SU-DHL-6 (cell line): Measurements from ENCODE around the gene NOL12.

Source experiments
- H2AFZ ChIP-seq: fragments of 200-600 bp; sonication (generic); 2 replicates; pipeline ENCODE4 v1.6.1; 2014; ENCODE audit warnings: low read depth, mild to moderate bottlenecking, moderate library complexity, mixed read lengths, antibody characterized with exemption, low read length; ENCODE audit not compliant: severe bottlenecking
- H3F3A ChIP-seq: fragments of 200-600 bp; shearing (Covaris generic); 2 replicates; pipeline ENCODE4 v1.6.0; 2016; ENCODE audit warnings: antibody characterized with exemption, mild to moderate bottlenecking; ENCODE audit not compliant: insufficient read depth
- H3K27ac ChIP-seq: fragments of 200-600 bp; sonication (generic); 2 replicates; pipeline ENCODE4 v1.5.1; 2016; ENCODE audit warnings: low read depth, mild to moderate bottlenecking, low read length, moderate library complexity, mixed read lengths
- H3K27me3 ChIP-seq: fragments of 200-600 bp; sonication (generic), shearing (Covaris generic); 2 replicates; pipeline ENCODE4 v1.6.0; 2014; ENCODE audit warnings: mild to moderate bottlenecking, low read length
- H3K36me3 ChIP-seq: fragments of 200-600 bp; sonication (generic); 2 replicates; pipeline ENCODE4 v1.6.1; 2014; ENCODE audit warnings: mild to moderate bottlenecking, low read length, mixed read lengths
- H3K4me2 ChIP-seq: fragments of 300-600, 200-600 bp; shearing (Covaris generic), sonication (generic); 2 replicates; pipeline ENCODE4 v1.6.0; 2014; ENCODE audit warnings: low read length, low read depth, mild to moderate bottlenecking; ENCODE audit not compliant: poor library complexity, severe bottlenecking
- H3K4me3 ChIP-seq: fragments of 200-600 bp; sonication (generic); 2 replicates; pipeline ENCODE4 v1.5.1; 2014; ENCODE audit warnings: antibody characterized with exemption, low read length, mild to moderate bottlenecking, mixed read lengths; ENCODE audit not compliant: insufficient read depth, poor library complexity, severe bottlenecking
- H3K79me2 ChIP-seq: fragments of 200-600 bp; sonication (generic); 2 replicates; pipeline ENCODE4 v1.6.1; 2014; ENCODE audit warnings: mild to moderate bottlenecking, low read length, moderate library complexity; ENCODE audit not compliant: insufficient read depth
- H3K9ac ChIP-seq: fragments of 200-600 bp; sonication (generic); 2 replicates; pipeline ENCODE4 v1.7.0; 2014; ENCODE audit warnings: mild to moderate bottlenecking, low read length
- H3K9me2 ChIP-seq: fragments of 200-600 bp; sonication (generic); replicated peaks from 2 replicates; pipeline ENCODE4 v1.6.1; 2014; ENCODE audit warnings: low read length; ENCODE audit not compliant: insufficient read depth
- H3K9me3 ChIP-seq: fragments of 200-600 bp; sonication (generic); 2 replicates; pipeline ENCODE4 v1.6.1; 2014; ENCODE audit warnings: low read length, mixed read lengths; ENCODE audit not compliant: insufficient read depth
- H4K20me1 ChIP-seq: fragments of 200-600 bp; sonication (generic); 2 replicates; pipeline ENCODE4 v1.6.1; 2014; ENCODE audit warnings: low read depth, mild to moderate bottlenecking, antibody characterized with exemption, low read length, moderate library complexity, mixed read lengths
- CTCF ChIP-seq: fragments of 200-600 bp; sonication (generic); IDR thresholded peaks from one replicate; pipeline ENCODE4 v1.5.1; 2017; ENCODE audit warnings: antibody characterized with exemption, mild to moderate bottlenecking, low read length, moderate library complexity; ENCODE audit not compliant: insufficient read depth, poor library complexity, severe bottlenecking
- EZH2phosphoT487 ChIP-seq: fragments of 200-600 bp; sonication (generic), shearing (Covaris generic); conservative IDR thresholded peaks from 2 replicates; pipeline ENCODE4 v1.6.1; 2018; ENCODE audit warnings: mild to moderate bottlenecking, antibody characterized with exemption, low read length, moderate library complexity, mixed read lengths

The NOL12 gene

GRCh38 chr22:37677493-37677974, 8.6 kb upstream of the NOL12 start:
- TF ChIP-seq CTCF, result no peak
- no peak for TF ChIP-seq EZH2phosphoT487
- Histone ChIP-seq H3K27me3 (no peaks in the 10 kb centered on the region), H3K79me2 (no peaks in the 10 kb centered on the region), H3K36me3 (no peaks in the 10 kb centered on the region), H3K9ac (peak overlapping the region; percentile 47), H3K4me2 (peak overlapping the region; percentile 78), H3F3A (peaks cover 16% of the 10 kb centered on the region), H3K27ac (peak overlapping the region; percentile 75), H3K9me2 (no peaks in the 10 kb centered on the region), H4K20me1 (no peaks in the 10 kb centered on the region), H2AFZ (peak overlapping the region; percentile 91), H3K4me3 (peak overlapping the region; percentile 55), H3K9me3 (no peaks in the 10 kb centered on the region)

GRCh38 chr22:37678372-37678771, 7.8 kb upstream of the NOL12 start:
- Histone ChIP-seq H3K27ac (no peak overlapping the region), H3K9ac (0 out of 2 replicates have a peak overlapping the region, but pooled peaks have one; percentile 28), H3K9me3 (no peaks in the 10 kb centered on the region)

GRCh38 chr22:37679670-37680069, 6.5 kb upstream of the NOL12 start:
- no peaks in the 10 kb centered on the region for H3K27me3 ChIP-seq
- H3K9me3 ChIP-seq, result no peaks in the 10 kb centered on the region
- H2AFZ ChIP-seq, result no peak overlapping the region
- H3K79me2 ChIP-seq, result no peaks in the 10 kb centered on the region
- no peak overlapping the region for H3K9ac ChIP-seq
- H3K4me2 ChIP-seq, result no peak overlapping the region
- TF ChIP-seq CTCF, result no peak
- no peak for TF ChIP-seq EZH2phosphoT487
- H3K36me3 ChIP-seq, result no peaks in the 10 kb centered on the region
- no peak overlapping the region for H3K4me3 ChIP-seq
- H3K27ac ChIP-seq, result no peak overlapping the region
- peaks cover 16% of the 10 kb centered on the region for H3F3A ChIP-seq
- no peaks in the 10 kb centered on the region for H3K9me2 ChIP-seq
- no peaks in the 10 kb centered on the region for H4K20me1 ChIP-seq

More at GRCh38 chr22:37678372-37678771, 7.8 kb upstream of the NOL12 start:
- Histone ChIP-seq H2AFZ (no peak overlapping the region), H3K4me2 (no peak overlapping the region), H3K4me3 (no peak overlapping the region), H4K20me1 (no peaks in the 10 kb centered on the region), H3K27me3 (no peaks in the 10 kb centered on the region), H3K79me2 (no peaks in the 10 kb centered on the region), H3F3A (peaks cover 16% of the 10 kb centered on the region), H3K36me3 (no peaks in the 10 kb centered on the region), H3K9me2 (no peaks in the 10 kb centered on the region)
- TF ChIP-seq CTCF, result no peak
- no peak for TF ChIP-seq EZH2phosphoT487
